AG09309 (cell line): ENCODE data around the gene NVL.

Experiments used
- DNase-seq: peaks from one replicate; pipeline ENCODE4 v3.0.0-alpha.2; 2010; ENCODE audit warnings: low read depth
- H3K4me3 ChIP-seq: 2 replicates; pipeline ENCODE4 v1.5.1; 2011; ENCODE audit warnings: mild to moderate bottlenecking, low read depth, low read length, moderate library complexity; ENCODE audit not compliant: control insufficient read depth
- CTCF ChIP-seq: IDR thresholded peaks from 2 replicates; pipeline ENCODE4 v1.5.1; 2011; ENCODE audit warnings: mild to moderate bottlenecking, low read depth, low read length, inconsistent platforms; ENCODE audit not compliant: insufficient read depth, control insufficient read depth; ENCODE audit errors: missing control alignments

NVL gene

GRCh38 chr1:224300346-224300745, 29.6 kb downstream of the NVL start:
- peak; percentile 40 for DNase-seq
- TF ChIP-seq CTCF, result no peak
- no peak overlapping the region for H3K4me3 ChIP-seq

GRCh38 chr1:224298346-224299330, 31.3 kb downstream of the NVL start:
- no peak overlapping the region for H3K4me3 ChIP-seq
- no peak for DNase-seq
- TF ChIP-seq CTCF, result no peak

- H3K4me3 ChIP-seq, result no peak overlapping the region
- no peak for DNase-seq
- TF ChIP-seq CTCF, result no peak
These were observed 35.2 kb downstream of the NVL start for GRCh38 chr1:224294775-224295174.

GRCh38 chr1:224292419-224292818, 37.6 kb downstream of the NVL start:
- no peak overlapping the region for H3K4me3 ChIP-seq
- no peak for DNase-seq
- no peak for TF ChIP-seq CTCF

GRCh38 chr1:224289396-224289795, 40.6 kb downstream of the NVL start:
- H3K4me3 ChIP-seq, result no peak overlapping the region
- no peak for TF ChIP-seq CTCF
- DNase-seq, result no peak

- DNase-seq, result no peak
- TF ChIP-seq CTCF, result no peak
- H3K4me3 ChIP-seq, result no peak overlapping the region
These were observed 42.3 kb downstream of the NVL start for GRCh38 chr1:224287714-224288113.
